Stimulated activated CD4-positive, alpha-beta T cell treated with anti-CD3 and anti-CD28 coated beads, TNF-alpha, amount 100 ng/mL, for 48 hours (primary cell): ENCODE results near the gene XIRP2.

Experiments
- DNase-seq, 3 donors: peaks; one replicate each; pipeline ENCODE4 v3.0.0-alpha.2; 2020; ENCODE audit warnings: low read depth in 3 of 3

Gene XIRP2

DNA sequence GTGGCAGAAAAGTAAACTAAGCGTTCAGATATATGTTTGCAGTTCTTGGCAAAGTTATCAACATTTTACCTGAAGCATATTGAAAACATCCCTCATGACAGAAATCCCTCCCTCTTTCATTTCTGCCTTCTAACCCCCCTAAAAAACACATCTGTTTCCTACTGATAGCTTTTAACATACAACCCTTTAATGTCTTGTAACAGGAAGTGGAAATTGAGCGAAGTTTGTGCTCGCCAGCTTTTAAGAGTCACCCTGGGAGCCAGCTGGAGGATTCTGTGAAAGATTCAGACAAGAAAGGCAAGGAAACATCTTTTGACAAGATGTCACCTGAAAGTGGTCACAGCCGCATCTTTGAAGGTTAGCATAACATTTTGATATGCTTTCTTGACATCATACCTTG, 247.4 kb downstream of the XIRP2 start:
- no peak for DNase-seq

DNA sequence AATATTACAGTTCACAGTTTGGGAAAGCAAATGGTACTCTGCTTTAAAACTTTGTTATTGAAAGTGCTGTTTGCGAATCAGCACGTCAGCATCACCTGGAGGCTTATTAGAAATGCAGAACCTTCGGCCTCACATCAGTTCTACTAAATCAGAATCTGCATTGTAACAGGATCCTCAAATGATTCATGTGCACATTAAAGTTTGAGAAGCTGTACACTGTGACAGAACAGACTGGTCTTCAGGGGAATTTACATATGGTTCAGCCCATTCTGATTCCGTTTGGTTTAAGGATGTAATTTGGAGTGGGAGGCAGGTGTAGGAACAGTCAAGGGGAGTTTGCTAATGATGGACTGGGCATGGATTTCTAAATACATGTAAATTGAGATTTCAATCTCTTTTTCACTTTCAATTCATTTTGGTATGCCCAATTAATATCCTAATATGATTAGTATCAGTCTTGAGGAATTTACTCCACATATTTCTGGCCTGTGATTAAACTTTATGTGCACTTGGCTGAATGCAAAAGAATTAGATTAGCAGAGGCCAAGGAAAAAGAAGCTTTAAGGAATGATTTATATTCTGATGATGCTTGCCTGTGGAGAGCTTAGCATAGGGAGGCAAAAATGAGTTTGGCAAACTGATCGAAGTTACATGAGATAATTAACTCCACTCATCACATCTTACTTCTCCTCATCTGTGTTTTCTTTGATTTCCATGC, 248.8 kb downstream of the XIRP2 start:
- no peak for DNase-seq

DNA sequence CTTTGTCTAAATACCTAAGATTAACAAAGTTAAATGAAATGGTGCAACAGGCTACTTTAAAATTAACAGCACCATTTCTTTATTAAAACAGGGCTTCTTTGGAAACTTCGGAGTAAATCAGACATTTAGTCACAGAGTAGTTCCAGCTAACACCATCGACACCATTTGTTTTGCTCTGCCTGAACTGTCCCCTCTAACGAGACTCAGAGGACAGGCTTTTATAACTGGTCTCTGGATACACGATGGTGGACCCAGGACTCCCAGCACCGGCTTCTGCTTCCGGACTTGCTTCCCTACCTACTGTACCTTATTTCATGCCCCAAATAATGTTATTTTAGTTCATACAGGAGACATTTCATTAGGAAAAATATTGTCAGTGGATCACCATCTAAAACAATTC, 252.1 kb downstream of the XIRP2 start:
- DNase-seq, result no peak

DNA sequence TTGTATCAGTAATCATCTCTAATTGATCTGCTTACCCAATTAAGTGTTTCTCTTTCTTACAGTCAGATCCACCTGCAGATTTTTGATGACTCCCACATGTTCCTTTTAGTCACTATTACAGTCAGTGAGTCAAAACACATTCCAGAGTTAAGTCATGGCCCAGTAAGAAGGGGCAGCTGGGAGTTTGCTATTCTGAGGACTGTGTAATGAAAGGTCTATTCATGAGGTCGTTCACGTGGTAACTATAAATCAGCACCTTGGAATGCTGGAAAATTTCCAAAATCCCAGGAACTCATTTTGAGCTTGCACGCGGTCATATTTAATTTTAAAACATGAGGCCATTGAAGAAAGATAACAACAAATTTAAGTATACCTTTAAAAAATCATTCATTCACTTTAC, 252.5 kb downstream of the XIRP2 start:
- DNase-seq, result no peak

DNA sequence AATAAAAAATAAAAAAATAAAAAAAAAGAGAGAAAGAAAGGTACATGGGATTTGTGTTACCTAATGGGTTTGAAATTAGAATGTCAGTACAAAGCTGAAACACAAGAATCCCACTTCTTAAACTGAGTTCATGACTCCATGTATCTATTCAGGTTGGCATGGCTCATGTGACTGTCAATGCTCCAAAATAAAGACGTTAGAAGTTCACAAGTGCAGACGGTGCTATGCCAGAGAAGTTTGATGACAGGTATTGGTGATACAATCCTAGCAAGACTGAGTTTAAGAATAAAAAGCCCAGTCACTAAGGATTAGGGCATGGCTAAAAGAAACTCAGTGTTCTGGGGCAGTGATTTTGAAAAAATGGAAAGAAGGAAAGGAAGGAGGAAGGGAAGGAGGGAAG, 254.3 kb downstream of the XIRP2 start:
- DNase-seq, result no peak

DNA sequence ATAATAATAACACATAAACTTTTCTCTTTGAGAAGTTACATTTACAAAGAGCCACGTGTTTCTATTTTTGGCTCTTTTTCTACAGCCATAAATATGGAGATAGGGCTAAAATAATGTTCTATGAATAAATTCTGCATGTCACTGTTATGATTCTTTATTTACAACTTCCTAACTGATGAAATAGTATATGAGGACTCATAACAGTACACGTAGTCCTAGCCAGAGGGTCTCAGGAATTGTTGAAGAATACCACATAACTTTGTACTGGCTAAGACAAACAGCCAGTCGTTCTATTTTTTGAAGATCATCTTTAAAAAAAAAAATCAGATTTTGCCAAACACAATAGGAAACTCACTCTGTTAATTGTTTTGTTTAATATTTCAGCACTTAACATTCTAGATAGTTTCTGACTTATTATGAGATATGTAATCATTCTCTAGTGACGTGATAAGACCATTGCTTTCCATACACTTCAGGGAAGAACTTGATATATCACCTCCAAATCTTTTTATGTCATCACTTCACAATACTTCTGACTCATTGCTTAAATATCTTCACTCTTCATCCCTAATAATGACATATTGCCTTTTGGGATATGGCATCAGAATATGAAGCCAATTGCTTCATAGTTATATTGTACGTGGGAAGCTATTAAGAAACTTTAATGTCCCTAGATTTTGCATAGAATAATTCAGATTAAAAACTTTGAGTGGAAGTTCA, 256.1 kb downstream of the XIRP2 start:
- no peak for DNase-seq

DNA sequence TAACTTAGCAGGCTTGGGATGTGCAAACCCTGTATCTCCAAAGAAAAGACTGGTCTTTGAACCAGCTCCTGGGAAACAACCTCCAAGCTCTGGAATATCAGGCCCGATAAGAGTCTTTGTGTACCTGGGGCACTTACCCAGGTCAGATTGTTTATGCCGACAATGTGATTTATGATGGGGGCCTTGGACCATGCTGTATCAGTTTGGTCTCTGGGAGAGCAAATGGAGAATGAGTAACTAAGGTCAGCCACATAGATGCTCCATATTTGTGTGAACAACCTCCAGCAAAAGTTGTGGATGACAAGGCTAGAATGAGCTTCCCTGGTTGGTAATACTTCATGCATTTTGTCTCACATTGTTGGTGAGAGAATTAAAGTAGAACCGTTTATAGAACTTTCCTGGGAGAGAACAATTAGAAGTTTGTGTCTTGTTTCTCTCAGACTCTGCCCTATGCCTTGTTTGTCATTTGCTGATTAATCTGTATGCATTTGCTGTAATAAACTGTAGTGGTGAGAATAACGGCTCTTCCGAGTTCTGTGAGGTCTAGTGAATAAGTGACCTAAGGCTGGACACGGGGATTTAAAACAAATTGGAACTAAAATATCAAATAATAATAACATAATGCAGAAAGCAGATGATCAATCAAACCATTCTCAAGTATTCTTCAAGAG, 259.1 kb downstream of the XIRP2 start:
- DNase-seq, result no peak

DNA sequence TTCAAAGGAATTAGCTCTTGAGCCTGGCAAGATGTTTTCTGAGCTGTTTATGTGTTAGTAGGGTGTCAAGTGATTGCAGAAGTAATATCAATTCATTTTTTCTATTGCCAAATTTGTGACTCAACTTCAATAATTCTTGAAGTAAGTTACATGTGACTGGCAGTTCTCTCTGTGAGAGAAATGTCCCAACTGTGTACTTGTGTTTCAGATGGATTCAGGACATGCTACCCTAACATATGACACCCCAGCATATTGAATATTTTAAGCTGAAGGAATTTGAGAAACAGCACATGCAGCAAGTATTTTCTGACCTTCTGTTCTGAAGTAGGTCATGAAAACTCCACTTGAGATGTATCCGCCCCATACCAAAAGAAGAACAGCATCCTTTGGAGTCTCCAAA, 263.6 kb downstream of the XIRP2 start:
- no peak for DNase-seq

DNA sequence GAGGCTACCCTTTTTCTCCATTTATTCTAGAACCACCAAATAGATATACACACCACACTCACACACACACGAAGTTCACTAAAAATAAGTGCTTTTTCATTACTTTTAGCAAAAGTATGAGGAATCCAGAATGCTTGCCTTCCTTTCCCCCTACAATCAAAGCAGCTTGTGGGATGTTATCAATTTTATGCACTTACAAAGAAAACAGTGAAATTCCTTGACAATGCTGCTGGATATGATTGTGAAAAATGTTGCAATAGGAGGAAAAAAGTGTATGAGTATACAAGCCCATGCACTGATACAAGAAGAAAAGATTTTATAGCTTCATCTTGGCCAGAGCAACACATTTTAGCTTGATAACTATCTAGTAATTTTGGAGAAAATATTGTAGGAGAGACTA, 269.2 kb downstream of the XIRP2 start:
- DNase-seq, result no peak

DNA sequence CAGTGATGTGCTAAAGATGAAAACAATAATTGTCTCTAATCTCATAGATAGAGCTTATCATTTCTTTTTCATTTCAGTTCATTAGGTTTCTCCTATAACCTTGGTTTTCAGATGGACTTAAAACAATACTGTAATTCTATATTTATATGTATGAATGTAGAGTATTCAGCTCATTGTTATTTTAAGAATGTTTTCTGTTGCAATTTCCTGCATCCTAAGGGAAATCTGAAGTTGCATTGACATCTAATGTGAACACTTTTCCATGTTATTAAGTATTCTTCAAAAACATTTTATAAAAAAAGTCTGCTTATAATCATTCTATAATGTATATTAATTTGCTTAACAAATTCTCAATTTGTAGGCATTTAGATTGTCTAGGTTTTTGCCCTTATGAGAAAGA, 288.9 kb downstream of the XIRP2 start:
- DNase-seq, result no peak

DNA sequence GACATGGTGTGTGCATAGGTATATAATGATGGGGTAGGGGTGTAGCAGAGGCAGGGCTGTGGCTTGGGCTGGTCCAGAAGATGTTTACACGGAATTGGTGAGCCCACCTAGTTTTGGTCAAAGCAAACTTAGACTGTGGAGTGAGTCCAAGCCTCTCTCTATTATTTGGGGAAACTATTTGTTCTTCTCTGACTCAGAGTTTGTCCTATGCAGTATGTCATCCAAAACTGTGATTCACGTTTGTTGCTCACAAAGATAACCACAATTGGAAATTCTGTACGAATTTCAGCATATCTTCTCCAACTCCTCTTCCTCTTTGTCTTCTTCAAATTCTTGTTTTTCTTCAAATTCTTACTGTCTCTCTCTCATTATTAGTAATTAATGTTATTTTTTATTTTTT, 292.9 kb downstream of the XIRP2 start:
- no peak for DNase-seq

DNA sequence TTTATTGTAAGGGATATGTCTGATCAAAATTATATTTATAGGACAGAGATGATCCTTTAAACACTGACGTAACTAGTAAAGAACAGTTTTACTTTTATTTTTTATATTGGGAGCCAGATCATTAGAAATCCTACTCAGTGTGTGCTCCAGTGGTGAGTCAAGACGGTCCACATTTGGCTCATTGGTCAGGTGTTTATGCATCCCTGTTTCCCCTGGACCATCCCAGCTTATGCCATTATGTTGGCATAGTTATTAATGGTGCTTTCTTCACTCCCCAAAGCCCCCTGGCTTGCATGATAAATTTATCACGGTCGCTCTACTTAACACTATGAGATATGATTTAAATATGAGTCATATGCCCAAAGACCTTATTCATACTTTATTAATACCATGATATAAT, 293.4 kb downstream of the XIRP2 start:
- no peak for DNase-seq

DNA sequence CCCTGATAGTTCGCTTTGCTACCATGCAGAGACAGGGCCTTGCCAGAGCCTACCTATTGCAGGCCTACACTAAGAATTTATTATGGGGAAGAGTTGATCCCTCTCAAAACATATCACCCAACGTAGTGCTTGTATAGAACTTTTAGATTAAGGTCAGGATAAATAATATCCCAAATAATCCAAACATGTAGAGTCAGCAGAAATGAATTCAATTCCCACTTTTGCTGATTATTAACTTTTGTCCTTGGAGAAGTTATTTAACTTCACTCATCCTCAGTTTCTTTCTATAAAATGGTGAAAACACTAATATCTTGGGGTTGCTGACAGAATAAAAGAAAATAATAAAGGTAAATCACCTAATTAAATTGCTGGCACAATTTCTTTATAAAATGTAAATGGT, 294.1 kb downstream of the XIRP2 start:
- no peak for DNase-seq

DNA sequence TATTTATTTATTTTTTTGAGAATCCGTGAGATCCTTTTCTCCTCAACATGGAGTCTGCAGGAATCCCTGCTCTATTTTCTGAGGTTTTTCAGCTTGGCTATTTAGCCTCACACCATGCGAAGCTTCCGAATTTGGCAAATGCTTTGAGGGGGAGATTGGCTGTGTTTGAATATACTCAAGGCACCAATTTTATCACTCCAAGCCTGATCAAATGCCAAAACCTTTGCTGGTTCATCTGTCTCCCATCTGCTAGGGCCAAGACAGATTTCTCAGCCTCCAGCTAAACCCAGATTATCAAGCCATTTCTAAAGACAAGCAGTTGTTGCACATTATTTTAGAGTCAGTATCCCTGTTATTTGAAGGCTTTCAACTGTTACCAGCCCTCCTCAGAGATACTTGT, 295.7 kb downstream of the XIRP2 start:
- DNase-seq, result no peak

DNA sequence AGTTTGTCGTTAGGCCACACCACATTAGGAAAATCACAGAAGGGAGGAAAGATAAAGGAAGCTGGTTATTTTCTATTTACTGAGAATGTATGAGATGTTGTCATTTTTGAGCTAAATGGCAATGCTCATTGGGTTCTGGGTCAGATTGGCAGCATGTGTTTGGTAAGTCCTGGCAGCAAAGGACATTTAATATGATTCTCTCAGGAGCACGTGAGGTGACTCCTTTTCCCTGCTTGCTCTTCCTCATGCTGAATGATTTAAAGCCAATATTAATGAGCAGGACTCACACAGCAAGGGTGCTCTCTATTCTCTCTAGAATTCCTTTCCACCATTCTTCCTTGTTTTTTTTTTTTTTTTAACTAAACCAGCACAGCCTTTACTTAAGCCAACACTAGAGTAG, 298.2 kb downstream of the XIRP2 start:
- DNase-seq, result no peak

DNA sequence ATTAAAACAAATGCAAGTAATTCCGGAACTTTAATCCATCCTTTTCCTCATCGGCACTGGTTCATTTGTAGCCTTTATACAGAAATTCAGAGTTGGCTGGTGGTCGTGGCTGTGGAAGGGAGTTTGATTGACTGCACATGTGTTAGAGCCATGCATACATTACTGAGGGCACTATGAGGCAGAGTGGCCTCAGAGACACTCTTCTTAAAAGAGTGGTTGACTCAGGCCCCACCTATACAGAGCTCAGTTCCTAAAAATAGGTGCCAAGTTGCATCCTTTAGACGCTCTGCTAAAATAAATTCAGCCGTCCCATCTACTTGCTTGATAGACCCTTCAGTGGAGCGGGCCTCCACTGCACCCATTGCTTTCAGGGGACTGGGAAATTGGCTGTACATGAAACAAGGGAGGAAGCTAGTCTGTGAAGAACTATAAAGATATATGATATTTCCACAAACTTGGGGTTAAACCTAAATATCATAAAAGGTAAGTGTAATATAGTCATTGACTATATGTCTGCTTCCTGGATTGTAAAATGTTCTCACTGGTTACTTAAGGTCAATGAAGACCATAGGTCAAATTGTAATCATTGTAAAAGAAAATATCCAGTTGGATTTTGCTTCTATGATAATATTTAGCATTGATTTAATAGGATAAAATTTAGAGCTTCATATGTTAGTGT, 298.9 kb downstream of the XIRP2 start:
- no peak for DNase-seq

DNA sequence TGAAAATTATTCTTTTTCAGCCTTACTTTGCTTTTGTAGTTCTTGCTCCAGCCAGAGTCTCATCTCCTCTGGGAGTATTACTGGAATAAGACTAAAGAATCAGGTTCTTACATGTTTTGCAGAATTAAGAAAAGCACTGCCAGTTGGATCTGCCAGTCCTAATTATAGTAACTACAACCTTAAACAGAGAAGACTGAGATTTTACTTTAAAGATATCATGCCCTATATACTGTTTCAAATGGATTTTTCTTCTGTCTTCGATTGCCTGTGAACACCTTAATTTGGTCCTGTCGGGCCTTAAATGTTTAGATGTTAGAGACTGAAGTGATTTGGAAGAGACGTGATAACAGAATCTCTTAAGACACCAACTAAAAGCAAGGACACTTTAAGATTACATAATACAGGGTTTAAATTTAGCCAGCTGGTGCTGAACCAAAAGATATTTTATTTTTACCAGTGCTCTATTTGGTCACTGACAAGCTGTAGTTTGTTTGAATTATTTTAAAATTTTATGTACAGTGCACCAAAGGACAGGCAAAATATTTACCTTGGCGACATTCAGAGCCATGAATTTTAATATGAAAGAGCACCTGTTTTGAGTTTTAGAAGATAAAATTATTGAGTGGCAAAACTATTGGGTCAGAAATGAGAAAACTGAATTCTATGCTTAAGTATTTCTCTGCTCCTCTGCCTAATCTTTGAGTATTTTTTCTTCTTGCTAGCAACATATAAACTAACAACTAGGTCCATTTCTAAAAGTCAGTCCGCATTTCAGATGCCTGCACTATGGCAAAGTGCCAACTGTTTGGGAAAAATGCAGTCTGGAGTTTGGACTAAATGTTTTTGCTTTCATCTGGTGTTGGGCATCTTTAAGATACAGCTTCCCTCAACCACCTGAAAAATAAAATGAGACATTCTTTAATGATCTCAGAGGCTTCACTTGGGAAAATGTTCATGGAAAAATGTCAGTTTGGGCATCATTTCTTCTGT, 300.0 kb downstream of the XIRP2 start:
- no peak for DNase-seq

DNA sequence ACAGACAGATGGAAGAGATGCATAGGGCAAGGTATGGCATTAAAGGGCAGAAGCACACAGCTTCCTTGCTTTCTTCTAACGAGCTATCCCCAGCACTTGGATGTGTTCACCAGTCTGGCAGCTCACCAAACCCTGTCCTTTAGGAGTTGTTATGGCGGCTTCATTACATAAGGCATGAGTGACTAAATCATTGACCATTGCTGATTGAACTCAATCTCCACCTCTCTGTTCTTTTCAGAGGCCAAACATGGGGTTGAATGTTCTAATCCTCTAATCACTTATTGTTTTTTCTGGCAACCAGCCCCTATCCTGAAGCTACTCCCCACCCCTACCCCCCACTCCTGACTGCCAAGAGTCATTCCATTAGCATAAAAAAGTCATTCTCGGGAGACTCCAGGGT, 301.8 kb downstream of the XIRP2 start:
- DNase-seq, result no peak

DNA sequence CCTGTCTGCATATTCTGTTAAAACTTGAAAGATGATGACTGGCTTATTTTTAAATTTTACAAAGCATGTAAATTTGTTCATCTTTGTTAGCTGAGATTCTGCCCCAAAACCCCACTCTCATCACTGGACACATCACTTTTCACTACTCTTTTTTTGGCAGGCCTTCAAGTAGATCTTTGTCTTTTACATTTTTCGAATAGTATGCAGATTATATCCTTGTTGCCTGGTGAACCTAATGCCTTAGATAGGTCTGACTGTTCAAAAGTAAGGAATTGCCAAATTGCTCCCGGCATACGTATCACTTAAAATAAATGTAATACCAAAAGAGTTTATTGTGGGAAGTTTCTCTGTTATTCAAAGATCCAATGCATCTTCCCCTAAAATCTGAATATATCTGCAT, 303.3 kb downstream of the XIRP2 start:
- no peak for DNase-seq

DNA sequence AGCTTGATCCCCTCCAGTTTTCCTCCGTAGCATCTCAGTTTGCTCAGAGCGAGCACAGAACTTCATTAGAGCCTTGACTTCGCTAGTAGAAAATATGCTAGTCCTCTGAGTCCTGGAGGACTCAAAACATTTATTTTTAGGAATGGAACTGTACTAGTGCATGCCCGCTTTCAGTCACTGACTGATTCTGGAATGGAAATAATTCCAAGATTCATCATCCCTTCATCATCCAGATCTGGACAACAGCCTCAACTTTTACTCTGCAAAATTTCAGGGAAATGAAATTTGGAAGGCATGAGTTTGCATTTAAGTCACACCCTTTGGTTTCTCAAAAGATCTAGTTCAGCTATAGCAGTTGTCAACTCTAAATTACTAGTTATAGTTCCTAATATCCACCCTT, 304.6 kb downstream of the XIRP2 start:
- DNase-seq, result no peak

DNA sequence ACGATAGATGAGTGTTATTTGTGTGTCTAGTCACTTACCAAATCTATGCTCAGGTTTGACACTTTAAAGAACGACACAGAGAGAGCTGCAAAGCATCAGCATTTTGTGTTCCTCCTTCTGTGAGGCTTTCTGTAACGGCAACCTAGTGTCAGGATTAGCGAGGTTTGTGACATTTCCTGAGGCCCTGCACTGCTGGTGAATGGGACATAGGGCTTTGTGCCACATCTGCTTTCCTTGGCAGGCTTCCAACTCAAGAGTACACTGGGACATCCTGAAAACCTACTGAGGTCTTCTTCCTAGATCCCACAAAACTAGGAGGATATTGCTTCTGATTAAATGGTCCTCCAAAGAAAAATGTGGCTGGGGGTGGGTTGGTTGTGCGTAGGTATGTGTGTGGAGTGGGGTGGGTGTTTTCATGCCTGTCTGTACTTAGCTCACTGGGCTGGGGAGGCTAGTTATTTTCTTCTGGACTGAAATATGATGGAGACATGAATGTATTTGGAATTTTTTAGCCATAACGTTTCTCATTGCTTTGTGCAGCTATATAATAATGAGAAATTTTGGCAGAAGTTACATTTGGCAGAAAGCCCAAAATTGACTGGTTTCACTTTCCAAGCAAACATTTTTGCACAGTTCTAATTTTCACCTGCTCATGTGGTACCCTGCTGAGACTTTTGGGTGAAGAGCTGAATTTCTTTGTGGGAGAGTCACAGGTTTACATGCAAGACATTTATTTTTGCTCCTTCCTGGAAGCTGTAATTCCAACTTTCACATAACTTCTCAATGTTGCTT, 308.4 kb downstream of the XIRP2 start:
- DNase-seq, result no peak
